Neural crest cell (in vitro differentiated cells): ENCODE measurements around the gene ADD3. TPM values are rescaled to one million over a fixed set of nuclear protein-coding genes. Genes with fewer than 3 reads are reported as not detected.

Experiments
- DNase-seq: peaks from one replicate; pipeline ENCODE4 v3.0.0; 2021; ENCODE audit warnings: low read depth, mixed read lengths, low spot score
- H3K27ac Mint-ChIP-seq: one replicate; pipeline ENCODE4 v1.8.0; 2021; ENCODE audit warnings: mild to moderate bottlenecking, mixed read lengths; ENCODE audit not compliant: unreplicated experiment
- H3K27me3 Mint-ChIP-seq: 2 replicates; pipeline ENCODE4 v1.8.0; 2021; ENCODE audit warnings: low read depth, mild to moderate bottlenecking, mixed read lengths
- H3K36me3 Mint-ChIP-seq: 2 replicates; pipeline ENCODE4 v1.8.0; 2021; ENCODE audit warnings: low read depth, mild to moderate bottlenecking, mixed read lengths
- H3K4me1 Mint-ChIP-seq: 2 replicates; pipeline ENCODE4 v1.8.0; 2021; ENCODE audit warnings: mixed read lengths
- H3K4me3 Mint-ChIP-seq: one replicate; pipeline ENCODE4 v1.8.0; 2021; ENCODE audit warnings: mild to moderate bottlenecking, mixed read lengths
- H3K9me3 Mint-ChIP-seq: 2 replicates; pipeline ENCODE4 v1.8.0; 2021; ENCODE audit warnings: mixed read lengths
- total RNA-seq: library from RNA; stranded (reverse); gene quantifications from 2 replicates; pipeline ENCODE4 v1.2.1, GENCODE V29; 2021
- TF ChIP-seq, protein P1 (sequence below): fragments of 200-600 bp; sonication (generic); conservative IDR thresholded peaks from 2 replicates; pipeline ENCODE4 v1.5.0; 2021; ENCODE audit warnings: antibody characterized with exemption, mild to moderate bottlenecking

ADD3 gene
- total RNA-seq, 1 donor from 2014 or later, result 50.2 TPM

DNA sequence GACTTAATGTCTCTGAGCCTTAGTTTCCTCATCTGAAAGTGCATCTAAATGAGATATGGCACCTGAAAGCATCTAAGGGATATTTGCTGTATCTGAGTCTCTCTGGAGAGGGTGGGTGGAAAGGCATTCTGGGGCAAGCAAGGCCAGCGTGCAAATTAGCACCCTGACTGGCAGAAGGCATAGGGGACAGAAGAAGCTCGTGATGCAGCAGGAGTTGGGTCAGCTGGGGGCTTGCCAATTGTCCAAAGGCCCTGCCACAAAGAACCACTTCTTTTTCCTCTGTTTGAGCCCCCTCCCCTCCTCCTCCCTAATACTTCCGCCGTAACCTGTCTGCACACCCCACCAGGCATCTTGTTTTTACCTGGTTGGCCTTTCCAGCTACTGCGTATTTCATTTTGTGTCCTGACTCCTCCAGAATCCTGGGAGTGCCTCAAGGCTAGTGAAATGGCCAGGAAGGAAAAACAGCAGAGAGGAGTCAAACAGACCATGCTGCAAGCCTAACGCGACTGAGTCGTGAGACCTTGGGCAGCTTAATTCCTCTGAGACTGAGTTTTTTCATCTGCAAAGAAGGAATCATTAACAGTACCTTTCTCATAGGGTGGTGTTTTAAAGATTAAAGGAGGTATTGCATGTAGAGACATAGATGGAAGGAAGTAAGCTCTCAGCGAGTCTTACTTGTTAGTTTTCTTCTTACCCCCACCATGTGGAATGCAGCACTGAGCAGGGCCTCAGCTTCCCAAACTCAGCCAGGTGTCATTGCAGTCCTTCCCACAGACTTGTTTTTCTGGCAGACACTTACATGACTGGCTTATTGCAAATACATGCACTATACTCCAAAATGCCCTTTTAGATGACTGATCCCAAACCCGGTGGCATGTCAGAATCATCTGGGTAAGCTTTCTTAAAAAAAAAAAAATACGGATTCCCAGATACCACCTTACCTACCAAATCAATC is 150.5 kb downstream of the ADD3 start:
- H3K9me3 Mint-ChIP-seq, result no peaks in the 10 kb centered on the region
- peaks cover 2% of the 10 kb centered on the region for H3K4me1 Mint-ChIP-seq
- DNase-seq, result no peak
- no peak overlapping the region for H3K27ac Mint-ChIP-seq
- no peak overlapping the region for H3K4me3 Mint-ChIP-seq
- H3K36me3 Mint-ChIP-seq, result no peaks in the 10 kb centered on the region
- TF ChIP-seq, protein P1, sequence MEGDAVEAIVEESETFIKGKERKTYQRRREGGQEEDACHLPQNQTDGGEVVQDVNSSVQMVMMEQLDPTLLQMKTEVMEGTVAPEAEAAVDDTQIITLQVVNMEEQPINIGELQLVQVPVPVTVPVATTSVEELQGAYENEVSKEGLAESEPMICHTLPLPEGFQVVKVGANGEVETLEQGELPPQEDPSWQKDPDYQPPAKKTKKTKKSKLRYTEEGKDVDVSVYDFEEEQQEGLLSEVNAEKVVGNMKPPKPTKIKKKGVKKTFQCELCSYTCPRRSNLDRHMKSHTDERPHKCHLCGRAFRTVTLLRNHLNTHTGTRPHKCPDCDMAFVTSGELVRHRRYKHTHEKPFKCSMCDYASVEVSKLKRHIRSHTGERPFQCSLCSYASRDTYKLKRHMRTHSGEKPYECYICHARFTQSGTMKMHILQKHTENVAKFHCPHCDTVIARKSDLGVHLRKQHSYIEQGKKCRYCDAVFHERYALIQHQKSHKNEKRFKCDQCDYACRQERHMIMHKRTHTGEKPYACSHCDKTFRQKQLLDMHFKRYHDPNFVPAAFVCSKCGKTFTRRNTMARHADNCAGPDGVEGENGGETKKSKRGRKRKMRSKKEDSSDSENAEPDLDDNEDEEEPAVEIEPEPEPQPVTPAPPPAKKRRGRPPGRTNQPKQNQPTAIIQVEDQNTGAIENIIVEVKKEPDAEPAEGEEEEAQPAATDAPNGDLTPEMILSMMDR, result no peak
- peaks cover 9% of the 10 kb centered on the region for H3K27me3 Mint-ChIP-seq

DNA sequence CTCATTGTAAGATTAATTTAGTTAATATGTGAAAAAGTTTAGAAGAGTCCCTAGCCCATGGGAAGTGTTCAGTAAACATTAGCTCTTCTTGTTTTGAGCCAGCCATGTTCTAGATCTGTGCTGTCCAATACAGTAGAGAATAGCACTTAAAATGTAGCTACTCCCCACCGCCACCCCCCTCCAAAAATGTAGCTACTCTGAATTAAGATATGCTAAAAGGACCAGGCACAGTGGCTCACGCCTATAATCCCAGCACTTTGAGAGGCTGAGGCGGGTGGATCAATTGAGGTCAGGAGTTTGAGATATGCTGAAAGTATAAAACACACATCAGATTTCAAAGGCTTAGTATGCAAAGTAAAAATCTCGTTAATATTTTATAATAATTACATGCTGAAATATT is 152.3 kb downstream of the ADD3 start:
- no peak for DNase-seq
- H3K4me1 Mint-ChIP-seq, result no peaks in the 10 kb centered on the region

GRCh38 chr10:110160522-110160921 is 152.7 kb downstream of the ADD3 start:
- H3K4me1 Mint-ChIP-seq, result no peaks in the 10 kb centered on the region
- H3K9me3 Mint-ChIP-seq, result no peaks in the 10 kb centered on the region
- H3K36me3 Mint-ChIP-seq, result no peaks in the 10 kb centered on the region
- DNase-seq, result no peak
- H3K27ac Mint-ChIP-seq, result no peak overlapping the region
- TF ChIP-seq, protein P1, result no peak
- H3K4me3 Mint-ChIP-seq, result no peak overlapping the region
- peaks cover 24% of the 10 kb centered on the region for H3K27me3 Mint-ChIP-seq

More for the DNA sequence above, 152.3 kb downstream of the ADD3 start:
- TF ChIP-seq, protein P1, result no peak
- Mint-ChIP-seq H3K4me3 (no peak overlapping the region), H3K9me3 (no peaks in the 10 kb centered on the region), H3K36me3 (no peaks in the 10 kb centered on the region), H3K27ac (no peak overlapping the region), H3K27me3 (peaks cover 20% of the 10 kb centered on the region)

DNA sequence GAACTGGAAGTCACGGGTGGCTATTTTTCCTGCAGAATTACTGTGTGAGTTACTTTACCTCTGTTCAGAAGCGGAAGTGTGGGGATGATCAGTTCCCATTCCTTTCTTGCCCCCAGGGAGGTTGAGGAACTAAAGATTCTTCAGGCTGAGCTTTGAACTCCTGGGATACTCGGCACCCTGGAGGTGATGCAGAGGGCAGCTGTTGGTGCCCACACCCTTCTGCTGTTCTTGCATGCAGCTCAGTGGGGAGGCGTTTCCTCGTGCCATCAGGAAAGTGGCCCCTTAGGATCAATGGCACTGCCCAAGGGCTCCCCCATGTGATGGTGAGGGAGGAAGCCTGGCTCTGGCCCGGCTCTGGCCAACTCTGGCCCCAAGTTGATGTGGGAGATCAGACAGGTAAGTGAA is 155.0 kb downstream of the ADD3 start:
- no peaks in the 10 kb centered on the region for H3K4me1 Mint-ChIP-seq
- H3K4me3 Mint-ChIP-seq, result no peak overlapping the region
- TF ChIP-seq, protein P1, result no peak
- H3K36me3 Mint-ChIP-seq, result no peaks in the 10 kb centered on the region
- peaks cover 43% of the 10 kb centered on the region for H3K27me3 Mint-ChIP-seq
- no peaks in the 10 kb centered on the region for H3K9me3 Mint-ChIP-seq
- no peak overlapping the region for H3K27ac Mint-ChIP-seq
- no peak for DNase-seq

DNA sequence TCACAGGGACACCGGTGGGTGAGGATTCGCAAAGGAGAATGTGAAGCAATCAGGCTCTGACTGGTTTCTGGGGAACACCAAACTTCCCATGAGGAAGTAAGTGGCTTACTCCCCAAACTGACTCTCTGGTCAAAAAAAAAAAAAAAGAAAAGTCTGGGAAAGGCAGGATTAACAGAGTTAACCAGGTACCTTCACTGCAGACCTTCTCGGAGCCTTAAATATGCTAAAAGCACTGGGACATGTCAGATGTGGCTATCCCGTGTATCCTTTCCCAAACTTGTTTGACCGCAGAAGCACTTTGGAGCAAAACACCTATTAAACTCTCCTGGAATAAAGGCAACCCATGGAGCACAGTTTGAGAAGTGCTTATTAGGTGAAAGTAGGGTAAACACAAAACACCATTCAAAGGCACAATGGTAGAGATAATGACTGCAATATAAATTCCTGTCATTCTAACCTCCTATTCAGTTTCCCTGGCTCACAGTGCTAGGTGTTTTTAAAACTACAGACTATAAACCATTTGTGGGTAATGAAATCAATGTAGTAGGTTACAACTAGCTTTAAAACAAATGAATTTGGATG is 155.5 kb downstream of the ADD3 start:
- H3K4me3 Mint-ChIP-seq, result no peak overlapping the region
- no peaks in the 10 kb centered on the region for H3K4me1 Mint-ChIP-seq
- no peak overlapping the region for H3K27ac Mint-ChIP-seq
- no peaks in the 10 kb centered on the region for H3K9me3 Mint-ChIP-seq
- TF ChIP-seq, protein P1, result no peak
- no peak for DNase-seq
- no peaks in the 10 kb centered on the region for H3K36me3 Mint-ChIP-seq
- peaks cover 47% of the 10 kb centered on the region for H3K27me3 Mint-ChIP-seq
